IMR-90 (cell line): ENCODE measurements around the gene RNF225.

Experiments
- BHLHE40 ChIP-seq: fragments of 150-350 bp; IDR thresholded peaks from 2 replicates; pipeline ENCODE4 v1.6.1; 2016; ENCODE audit warnings: mild to moderate bottlenecking, low read depth, low read length
- MAFK ChIP-seq: IDR thresholded peaks from 2 replicates; pipeline ENCODE4 v1.6.1; 2012; ENCODE audit warnings: low read depth, low read length, improper control_type of control experiment
- MAZ ChIP-seq: IDR thresholded peaks from 2 replicates; pipeline ENCODE4 v1.6.1; 2012; ENCODE audit warnings: low read depth, mild to moderate bottlenecking, low read length, improper control_type of control experiment, moderate library complexity, borderline replicate concordance
- POLR2A ChIP-seq: IDR thresholded peaks from 2 replicates; pipeline ENCODE4 v1.6.1; 2012; ENCODE audit warnings: mild to moderate bottlenecking, low read depth, low read length
- RAD21 ChIP-seq: IDR thresholded peaks from 2 replicates; pipeline ENCODE4 v1.6.1; 2012; ENCODE audit warnings: low read length, improper control_type of control experiment
- TF ChIP-seq, protein P1 (sequence below): conservative IDR thresholded peaks from 2 replicates; pipeline ENCODE4 v1.5.1; 2012; ENCODE audit warnings: mild to moderate bottlenecking, low read depth, low read length, improper control_type of control experiment
- TF ChIP-seq, protein P2 (sequence below): fragments of 150-350 bp; IDR thresholded peaks from 2 replicates; pipeline ENCODE4 v1.6.1; 2017; ENCODE audit warnings: mild to moderate bottlenecking, antibody characterized with exemption, low read length, low read depth

DNA sequence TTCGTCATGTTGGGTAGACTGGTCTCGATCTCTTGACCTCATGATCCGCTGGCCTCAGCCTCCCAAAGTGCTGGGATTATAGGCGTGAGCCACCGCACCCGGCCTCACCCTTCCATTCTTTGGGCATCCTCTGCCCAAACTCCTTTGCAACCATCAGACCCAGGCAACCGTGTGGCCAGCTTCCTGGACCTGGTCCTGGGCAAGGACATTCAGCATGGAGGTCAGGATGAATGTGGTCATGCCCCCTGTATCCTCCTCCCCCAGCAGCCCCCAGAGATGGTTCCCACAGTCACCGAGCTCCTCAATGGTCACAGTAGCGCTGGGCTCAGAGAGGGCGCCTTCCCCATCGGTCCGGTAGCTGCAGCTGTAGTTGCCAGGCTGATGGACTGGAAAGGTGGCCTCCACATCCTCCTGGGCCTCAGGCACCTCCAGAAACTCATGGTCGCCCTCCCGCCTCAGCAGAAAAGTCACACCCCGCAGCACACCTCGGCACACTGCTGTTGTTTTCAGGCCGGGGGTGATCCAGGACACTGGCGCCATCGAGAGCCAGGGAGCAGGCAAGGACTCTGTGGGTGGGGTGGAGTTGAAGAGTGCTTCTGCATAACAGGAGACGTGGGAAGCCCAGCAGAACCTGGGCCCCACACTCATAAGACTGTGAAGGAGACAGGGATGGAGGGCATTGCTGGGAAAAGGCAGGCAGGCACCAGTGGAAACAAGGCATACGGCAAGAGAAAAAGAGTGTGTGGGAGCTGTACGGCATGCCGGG is 43.3 kb upstream of the RNF225 start:
- TF ChIP-seq MAZ (no peak), BHLHE40 (no peak), RAD21 (no peak), POLR2A (no peak), MAFK (no peak)
- TF ChIP-seq, protein P1, sequence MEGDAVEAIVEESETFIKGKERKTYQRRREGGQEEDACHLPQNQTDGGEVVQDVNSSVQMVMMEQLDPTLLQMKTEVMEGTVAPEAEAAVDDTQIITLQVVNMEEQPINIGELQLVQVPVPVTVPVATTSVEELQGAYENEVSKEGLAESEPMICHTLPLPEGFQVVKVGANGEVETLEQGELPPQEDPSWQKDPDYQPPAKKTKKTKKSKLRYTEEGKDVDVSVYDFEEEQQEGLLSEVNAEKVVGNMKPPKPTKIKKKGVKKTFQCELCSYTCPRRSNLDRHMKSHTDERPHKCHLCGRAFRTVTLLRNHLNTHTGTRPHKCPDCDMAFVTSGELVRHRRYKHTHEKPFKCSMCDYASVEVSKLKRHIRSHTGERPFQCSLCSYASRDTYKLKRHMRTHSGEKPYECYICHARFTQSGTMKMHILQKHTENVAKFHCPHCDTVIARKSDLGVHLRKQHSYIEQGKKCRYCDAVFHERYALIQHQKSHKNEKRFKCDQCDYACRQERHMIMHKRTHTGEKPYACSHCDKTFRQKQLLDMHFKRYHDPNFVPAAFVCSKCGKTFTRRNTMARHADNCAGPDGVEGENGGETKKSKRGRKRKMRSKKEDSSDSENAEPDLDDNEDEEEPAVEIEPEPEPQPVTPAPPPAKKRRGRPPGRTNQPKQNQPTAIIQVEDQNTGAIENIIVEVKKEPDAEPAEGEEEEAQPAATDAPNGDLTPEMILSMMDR = no peak
- TF ChIP-seq, protein P2, sequence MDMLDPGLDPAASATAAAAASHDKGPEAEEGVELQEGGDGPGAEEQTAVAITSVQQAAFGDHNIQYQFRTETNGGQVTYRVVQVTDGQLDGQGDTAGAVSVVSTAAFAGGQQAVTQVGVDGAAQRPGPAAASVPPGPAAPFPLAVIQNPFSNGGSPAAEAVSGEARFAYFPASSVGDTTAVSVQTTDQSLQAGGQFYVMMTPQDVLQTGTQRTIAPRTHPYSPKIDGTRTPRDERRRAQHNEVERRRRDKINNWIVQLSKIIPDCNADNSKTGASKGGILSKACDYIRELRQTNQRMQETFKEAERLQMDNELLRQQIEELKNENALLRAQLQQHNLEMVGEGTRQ = no peak
